B cell (primary cell): ENCODE data around the gene TMEM201. TPM values are rescaled to one million over a fixed set of nuclear protein-coding genes. Genes with fewer than 3 reads are reported as not detected.

Source experiments
- ATAC-seq: fragments of 200-7000 bp; cut with Tn5 transposase; one replicate; pipeline ENCODE4 v1.10.0; 2021; ENCODE audit warnings: low read depth, mild to moderate bottlenecking, moderate number of reproducible peaks, moderate library complexity
- CTCF ChIA-PET: fragments of 350-600 bp; sonication (Branson Sonifier 250); formaldehyde crosslinking; loops from one replicate; lab custom pipeline; 2021; ENCODE audit warnings: antibody characterized with exemption, inconsistent platforms; lab: Charles Lee
- POLR2A ChIA-PET: fragments of 350-600 bp; sonication (Branson Sonifier 250); formaldehyde crosslinking; loops from one replicate; lab custom pipeline; 2021; ENCODE audit warnings: antibody characterized with exemption; lab: Charles Lee
- DNase-seq: peaks from one replicate; pipeline ENCODE4 v3.0.0; 2013
- H2AFZ ChIP-seq: 2 replicates; pipeline ENCODE4 v1.6.1; 2012; ENCODE audit warnings: mild to moderate bottlenecking, low read depth, low read length; ENCODE audit not compliant: insufficient read depth, poor library complexity, severe bottlenecking
- H3K27ac ChIP-seq, 2 donors: 1 replicate in 1 of 2; 2 replicates in 1 of 2; pipeline ENCODE4 v1.5.1; 2012 to 2013; ENCODE audit warnings: low read length in 2 of 2, mild to moderate bottlenecking in 2 of 2, moderate library complexity in 1 of 2
- H3K27me3 ChIP-seq, 4 experiments: fragments of 200-600 bp in 1 of 4; sonication (generic) in 1 of 4; replicated peaks in 1 of 4; 1 replicate in 2 of 4; 2 replicates in 2 of 4; pipeline versions ENCODE4 v1.6.1 to v1.7.0; 2013 to 2016; ENCODE audit warnings: low read length in 3 of 4, mild to moderate bottlenecking in 2 of 4, mixed read lengths in 1 of 4, moderate library complexity in 1 of 4; ENCODE audit not compliant: insufficient read depth in 4 of 4, control insufficient read depth in 3 of 4; ENCODE audit errors: control extremely low read depth in 1 of 4
- H3K36me3 ChIP-seq, 2 experiments: replicated peaks in 1 of 2; 1 replicate in 1 of 2; 2 replicates in 1 of 2; pipeline versions ENCODE4 v1.6.1 to v1.7.1; 2013; ENCODE audit warnings: low read length in 1 of 2; ENCODE audit not compliant: insufficient read depth in 2 of 2, control insufficient read depth in 1 of 2; ENCODE audit errors: control extremely low read depth in 1 of 2, extremely low read depth in 1 of 2
- H3K4me1 ChIP-seq, 2 donors: fragments of 200-600 bp in 1 of 2; sonication (generic) in 1 of 2; 1 replicate in 1 of 2; 2 replicates in 1 of 2; pipeline versions ENCODE4 v1.5.1 to v1.6.1; 2013 to 2017; ENCODE audit warnings: low read length in 2 of 2; ENCODE audit not compliant: control insufficient read depth in 2 of 2, insufficient read depth in 2 of 2
- H3K4me2 ChIP-seq: replicated peaks from 2 replicates; pipeline ENCODE3; 2012; ENCODE audit warnings: mild to moderate bottlenecking, low read depth, low read length; ENCODE audit not compliant: poor library complexity, severe bottlenecking
- H3K4me3 ChIP-seq, 5 experiments: fragments of 200-600 bp in 1 of 5; sonication (generic) in 1 of 5; 1 replicate in 3 of 5; 2 replicates in 2 of 5; pipeline versions ENCODE4 v1.5.1 to v1.7.0; 2011 to 2016; ENCODE audit warnings: low read length in 4 of 5, mild to moderate bottlenecking in 4 of 5, low read depth in 2 of 5, control low read depth in 1 of 5, moderate library complexity in 1 of 5; ENCODE audit not compliant: insufficient read depth in 1 of 5; ENCODE audit errors: control extremely low read depth in 1 of 5, extremely low read depth in 1 of 5
- H3K79me2 ChIP-seq: fragments of 200-600 bp; sonication (generic); one replicate; pipeline ENCODE4 v1.6.0; 2016; ENCODE audit warnings: low read length; ENCODE audit not compliant: control insufficient read depth, insufficient read depth
- H3K9ac ChIP-seq: fragments of 200-600 bp; sonication (generic); 2 replicates; pipeline ENCODE4 v1.6.1; 2017; ENCODE audit warnings: mild to moderate bottlenecking, low read length, moderate library complexity
- H3K9me3 ChIP-seq, 3 donors: one replicate each; pipeline versions ENCODE4 v1.6.1 to v1.7.1; 2013; ENCODE audit warnings: low read length in 2 of 3; ENCODE audit not compliant: control insufficient read depth in 2 of 3, insufficient read depth in 1 of 3; ENCODE audit errors: control extremely low read depth in 1 of 3
- H4K20me1 ChIP-seq: 2 replicates; pipeline ENCODE4 v1.6.0; 2012; ENCODE audit warnings: mild to moderate bottlenecking, low read length; ENCODE audit not compliant: insufficient read depth, control insufficient read depth, poor library complexity, severe bottlenecking
- H3K27ac Mint-ChIP-seq: one replicate; pipeline ENCODE4 v1.8.0; 2021; ENCODE audit warnings: mixed read lengths
- H3K27me3 Mint-ChIP-seq: one replicate; pipeline ENCODE4 v1.8.0; 2021; ENCODE audit warnings: mixed read lengths
- H3K4me1 Mint-ChIP-seq: one replicate; pipeline ENCODE4 v1.8.0; 2021; ENCODE audit warnings: mixed read lengths
- H3K4me3 Mint-ChIP-seq: one replicate; pipeline ENCODE4 v1.8.0; 2021; ENCODE audit warnings: mixed read lengths
- H3K9me3 Mint-ChIP-seq: one replicate; pipeline ENCODE4 v1.8.0; 2022; ENCODE audit warnings: mixed read lengths; ENCODE audit not compliant: insufficient read depth
- EZH2 ChIP-seq: IDR thresholded peaks from 2 replicates; pipeline ENCODE4 v1.6.1; 2012; ENCODE audit warnings: borderline replicate concordance, low read depth, mild to moderate bottlenecking, moderate library complexity, low read length; ENCODE audit not compliant: insufficient read depth, poor library complexity, severe bottlenecking
- WGBS: methylation state at CpG from one replicate; pipeline ENCODE4 v1.1.5; 2013; ENCODE audit warnings: missing lambda C conversion rate; ENCODE audit not compliant: insufficient coverage; 5-methylcytosine and 5-hydroxymethylcytosine counted together
- intact Hi-C: fragments of 100-400 bp; cut with micrococcal nuclease; formaldehyde crosslinking; loops from one replicate; pipeline ENCODE4 v1.10.0; 2022
- polyA plus RNA-seq: library from polyadenylated mRNA; depleted of rRNA; stranded (reverse); fragments of >200 nt; gene quantifications from 2 replicates; pipeline ENCODE4 v1.2.3, GENCODE V29; 2012
- total RNA-seq, 2 donors: library from RNA; stranded (reverse); fragments of 120-200 nt in 1 of 2; gene quantifications; 1 replicate in 1 of 2; 2 replicates in 1 of 2; pipeline versions ENCODE4 v1.2.3 to v1.2.4, GENCODE V29; 2013 to 2022
- TF ChIP-seq, protein P1 (sequence below): fragments of 200-600 bp; IDR thresholded peaks from one replicate; pipeline ENCODE4 v1.8.0; 2022; ENCODE audit warnings: antibody characterized with exemption, mild to moderate bottlenecking

The TMEM201 gene
- total and polyA plus RNA-seq, 2 donors (not counting 1 experiment from before 2014, with no cell fraction given): 6.5 to 9.1 TPM

GRCh38 chr1:9607352-9607751 lies 18.6 kb downstream of the TMEM201 start:
- ChIA-PET POLR2A (no interaction called here), CTCF (interaction anchor here (0.9 kb wide), 1 partner anchor 8 kb away, joined by 6 read pairs; no protein-coding TSS in a partner anchor)
- no peaks in the 10 kb centered on the region for H3K9me3 Mint-ChIP-seq
- H3K27ac ChIP-seq: no peak overlapping the region
- no peak overlapping the region for H3K4me3 ChIP-seq
- no peak for TF ChIP-seq EZH2
- TF ChIP-seq, protein P1, sequence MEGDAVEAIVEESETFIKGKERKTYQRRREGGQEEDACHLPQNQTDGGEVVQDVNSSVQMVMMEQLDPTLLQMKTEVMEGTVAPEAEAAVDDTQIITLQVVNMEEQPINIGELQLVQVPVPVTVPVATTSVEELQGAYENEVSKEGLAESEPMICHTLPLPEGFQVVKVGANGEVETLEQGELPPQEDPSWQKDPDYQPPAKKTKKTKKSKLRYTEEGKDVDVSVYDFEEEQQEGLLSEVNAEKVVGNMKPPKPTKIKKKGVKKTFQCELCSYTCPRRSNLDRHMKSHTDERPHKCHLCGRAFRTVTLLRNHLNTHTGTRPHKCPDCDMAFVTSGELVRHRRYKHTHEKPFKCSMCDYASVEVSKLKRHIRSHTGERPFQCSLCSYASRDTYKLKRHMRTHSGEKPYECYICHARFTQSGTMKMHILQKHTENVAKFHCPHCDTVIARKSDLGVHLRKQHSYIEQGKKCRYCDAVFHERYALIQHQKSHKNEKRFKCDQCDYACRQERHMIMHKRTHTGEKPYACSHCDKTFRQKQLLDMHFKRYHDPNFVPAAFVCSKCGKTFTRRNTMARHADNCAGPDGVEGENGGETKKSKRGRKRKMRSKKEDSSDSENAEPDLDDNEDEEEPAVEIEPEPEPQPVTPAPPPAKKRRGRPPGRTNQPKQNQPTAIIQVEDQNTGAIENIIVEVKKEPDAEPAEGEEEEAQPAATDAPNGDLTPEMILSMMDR: no peak
- no peaks in the 10 kb centered on the region for H4K20me1 ChIP-seq
- ATAC-seq (no peak), DNase-seq (no peak)
- H3K4me3 Mint-ChIP-seq: no peak overlapping the region
- no peaks in the 10 kb centered on the region for H3K9me3 ChIP-seq
- WGBS: 95% methylated on average over 19 of the region's 19 CpGs
- H3K27me3 ChIP-seq: no peaks in the 10 kb centered on the region
- H3K27ac Mint-ChIP-seq: no peak overlapping the region
- no peaks in the 10 kb centered on the region for H3K4me1 ChIP-seq
- H3K36me3 ChIP-seq: peaks cover 0 to 16% of the 10 kb centered on the region in 2 experiments
- no peak overlapping the region for H3K9ac ChIP-seq
- H3K79me2 ChIP-seq: no peaks in the 10 kb centered on the region
- intact Hi-C loops: no loop called here
- H3K4me1 Mint-ChIP-seq: no peaks in the 10 kb centered on the region
- no peak overlapping the region for H2AFZ ChIP-seq
- H3K4me2 ChIP-seq: no peak overlapping the region
- no peaks in the 10 kb centered on the region for H3K27me3 Mint-ChIP-seq

- Histone ChIP-seq H3K9ac (no peak overlapping the region), H3K4me1 (no peaks in the 10 kb centered on the region), H3K9me3 (no peaks in the 10 kb centered on the region), H3K79me2 (no peaks in the 10 kb centered on the region), H2AFZ (no peak overlapping the region), H3K4me2 (no peak overlapping the region), H4K20me1 (no peaks in the 10 kb centered on the region), H3K27ac (no peak overlapping the region), H3K27me3 (no peaks in the 10 kb centered on the region), H3K36me3 (peaks cover 0 to 15% of the 10 kb centered on the region in 2 experiments), H3K4me3 (no peak overlapping the region)
- Mint-ChIP-seq H3K4me1 (no peaks in the 10 kb centered on the region), H3K4me3 (no peak overlapping the region), H3K27ac (no peak overlapping the region), H3K27me3 (no peaks in the 10 kb centered on the region), H3K9me3 (no peaks in the 10 kb centered on the region)
- POLR2A ChIA-PET: no interaction called here
- intact Hi-C loops: no loop called here
- ATAC-seq (no peak), DNase-seq (no peak)
- WGBS: 98% methylated on average over 4 of the region's 5 CpGs
- CTCF ChIA-PET: no interaction called here
- TF ChIP-seq EZH2: no peak
- TF ChIP-seq, protein P1: no peak
Measured at GRCh38 chr1:9609998-9610397, 21.3 kb downstream of the TMEM201 start.
